KMS-11 (cell line): ENCODE data around the gene SMIM44.

ENCODE experiments used
- H2AFZ ChIP-seq: fragments of 200-600 bp; sonication (generic); 2 replicates; pipeline ENCODE4 v1.6.1; 2016; ENCODE audit warnings: antibody characterized with exemption, mixed run types, low read depth
- H3K27ac ChIP-seq: fragments of 200-600 bp; sonication (generic); 2 replicates; pipeline ENCODE4 v1.6.1; 2016; ENCODE audit warnings: mild to moderate bottlenecking, mixed run types
- H3K27me3 ChIP-seq: fragments of 200-600 bp; sonication (generic); 2 replicates; pipeline ENCODE4 v1.6.1; 2017; ENCODE audit warnings: mild to moderate bottlenecking, low read depth, mixed run types, moderate library complexity; ENCODE audit not compliant: insufficient read depth
- H3K36me3 ChIP-seq: fragments of 200-600 bp; sonication (generic); 2 replicates; pipeline ENCODE4 v1.6.1; 2017; ENCODE audit warnings: mild to moderate bottlenecking, mixed run types; ENCODE audit not compliant: insufficient read depth
- H3K4me1 ChIP-seq: fragments of 200-600 bp; sonication (generic); 2 replicates; pipeline ENCODE4 v1.6.1; 2016; ENCODE audit warnings: mild to moderate bottlenecking, low read depth, mixed run types; ENCODE audit not compliant: poor library complexity, severe bottlenecking
- H3K4me2 ChIP-seq: fragments of 200-600 bp; sonication (generic); 2 replicates; pipeline ENCODE4 v1.7.0; 2016; ENCODE audit warnings: mild to moderate bottlenecking, mixed run types
- H3K4me3 ChIP-seq: fragments of 200-600 bp; sonication (generic); IDR thresholded peaks from 2 replicates; pipeline ENCODE4 v1.6.1; 2017; ENCODE audit warnings: low read depth, low read length, mixed read lengths; ENCODE audit not compliant: insufficient read depth
- H3K79me2 ChIP-seq: fragments of 200-600 bp; sonication (generic); 2 replicates; pipeline ENCODE4 v1.6.1; 2016; ENCODE audit warnings: low read depth, mixed run types; ENCODE audit not compliant: insufficient read depth
- H3K9ac ChIP-seq: fragments of 200-600 bp; sonication (generic); 2 replicates; pipeline ENCODE4 v1.6.1; 2016; ENCODE audit warnings: mild to moderate bottlenecking, mixed run types
- H4K20me1 ChIP-seq: fragments of 200-600 bp; sonication (generic); 2 replicates; pipeline ENCODE4 v1.6.1; 2016; ENCODE audit warnings: mild to moderate bottlenecking, mixed run types; ENCODE audit not compliant: insufficient read depth
- TF ChIP-seq, protein P1 (sequence below): fragments of 200-600 bp; sonication (generic); conservative IDR thresholded peaks from 2 replicates; pipeline ENCODE4 v1.6.1; 2017; ENCODE audit warnings: low read depth, mild to moderate bottlenecking, antibody characterized with exemption, low read length, moderate library complexity, mixed read lengths

Gene SMIM44

DNA sequence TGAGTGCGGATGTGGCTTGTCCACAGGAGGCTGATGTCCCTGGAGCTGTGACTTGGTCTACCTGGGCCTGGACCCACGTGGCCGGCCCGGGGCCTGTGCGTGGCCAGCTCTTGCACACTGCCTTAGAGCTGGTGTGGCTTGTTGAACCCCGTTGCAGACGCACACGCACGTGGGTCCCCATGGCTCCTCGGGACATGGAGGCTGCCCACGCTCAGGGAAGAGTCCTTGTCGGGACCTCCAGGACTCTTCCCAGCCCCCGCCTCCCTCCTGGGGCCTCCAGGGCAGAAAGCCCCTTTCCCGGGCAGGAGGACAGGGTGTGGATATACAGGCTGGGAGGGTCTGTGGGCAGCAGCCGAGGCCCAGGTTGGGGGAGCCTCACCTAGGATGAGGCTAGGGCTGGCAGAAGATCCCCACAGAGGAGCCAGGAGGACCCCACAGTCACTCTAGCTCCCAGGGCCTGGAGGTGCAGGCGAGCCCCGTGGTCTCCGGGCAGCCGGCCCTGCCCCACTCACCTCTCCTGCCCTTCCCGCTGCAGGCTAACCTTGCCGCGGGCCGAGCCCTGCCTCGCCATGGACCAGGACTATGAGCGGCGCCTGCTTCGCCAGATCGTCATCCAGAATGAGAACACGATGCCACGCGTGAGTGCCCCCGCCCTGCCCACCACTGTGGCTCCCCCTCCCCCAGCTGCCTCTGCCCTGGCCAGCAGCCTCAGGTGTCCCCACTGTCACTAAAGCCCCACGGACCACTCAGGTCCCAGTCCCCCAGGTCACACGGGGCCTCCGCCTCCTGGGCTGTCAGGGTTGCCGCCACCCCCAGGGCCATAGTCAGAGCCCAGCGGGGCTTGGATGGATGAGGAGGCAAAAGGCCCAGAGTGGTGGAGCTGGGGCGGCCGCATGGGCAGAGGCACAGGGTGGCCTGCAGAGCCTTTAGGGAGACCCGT is 39.5 kb upstream of the SMIM44 start:
- Histone ChIP-seq H3K4me1 (no peaks in the 10 kb centered on the region), H4K20me1 (no peaks in the 10 kb centered on the region), H3K79me2 (peaks cover 6% of the 10 kb centered on the region; the same call in 1 of the 2 replicates)

DNA sequence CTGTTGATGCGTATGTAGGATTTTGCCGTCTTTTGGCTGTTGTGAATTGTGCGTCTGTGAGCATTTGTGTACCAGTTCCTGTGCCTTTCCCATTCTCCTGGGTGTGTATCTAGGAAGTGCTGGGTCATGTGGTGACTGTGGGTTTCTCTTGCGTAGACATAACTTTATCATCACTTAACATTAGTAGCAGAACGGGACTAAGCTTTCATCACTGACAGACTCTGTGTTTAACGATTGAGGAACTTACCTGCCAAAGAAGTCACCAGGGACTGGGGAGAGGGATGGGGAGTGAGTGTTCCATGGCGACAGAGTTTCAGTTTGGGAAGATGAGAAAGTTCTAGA is 37.8 kb upstream of the SMIM44 start:
- TF ChIP-seq, protein P1, sequence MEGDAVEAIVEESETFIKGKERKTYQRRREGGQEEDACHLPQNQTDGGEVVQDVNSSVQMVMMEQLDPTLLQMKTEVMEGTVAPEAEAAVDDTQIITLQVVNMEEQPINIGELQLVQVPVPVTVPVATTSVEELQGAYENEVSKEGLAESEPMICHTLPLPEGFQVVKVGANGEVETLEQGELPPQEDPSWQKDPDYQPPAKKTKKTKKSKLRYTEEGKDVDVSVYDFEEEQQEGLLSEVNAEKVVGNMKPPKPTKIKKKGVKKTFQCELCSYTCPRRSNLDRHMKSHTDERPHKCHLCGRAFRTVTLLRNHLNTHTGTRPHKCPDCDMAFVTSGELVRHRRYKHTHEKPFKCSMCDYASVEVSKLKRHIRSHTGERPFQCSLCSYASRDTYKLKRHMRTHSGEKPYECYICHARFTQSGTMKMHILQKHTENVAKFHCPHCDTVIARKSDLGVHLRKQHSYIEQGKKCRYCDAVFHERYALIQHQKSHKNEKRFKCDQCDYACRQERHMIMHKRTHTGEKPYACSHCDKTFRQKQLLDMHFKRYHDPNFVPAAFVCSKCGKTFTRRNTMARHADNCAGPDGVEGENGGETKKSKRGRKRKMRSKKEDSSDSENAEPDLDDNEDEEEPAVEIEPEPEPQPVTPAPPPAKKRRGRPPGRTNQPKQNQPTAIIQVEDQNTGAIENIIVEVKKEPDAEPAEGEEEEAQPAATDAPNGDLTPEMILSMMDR = no peak
- H3K27ac ChIP-seq = no peak overlapping the region
- no peak overlapping the region for H3K4me2 ChIP-seq
- H3K4me3 ChIP-seq = no peak overlapping the region
- peaks cover 13% of the 10 kb centered on the region for H3K79me2 ChIP-seq
- H3K36me3 ChIP-seq = no peaks in the 10 kb centered on the region
- peaks cover 14% of the 10 kb centered on the region for H3K4me1 ChIP-seq
- no peak overlapping the region for H3K9ac ChIP-seq
- no peaks in the 10 kb centered on the region for H4K20me1 ChIP-seq
- no peaks in the 10 kb centered on the region for H3K27me3 ChIP-seq
- no peak overlapping the region for H2AFZ ChIP-seq

More for the DNA sequence above, 39.5 kb upstream of the SMIM44 start:
- TF ChIP-seq, protein P1 = no peak
- Histone ChIP-seq H2AFZ (no peak overlapping the region), H3K36me3 (no peaks in the 10 kb centered on the region), H3K4me2 (no peak overlapping the region), H3K27ac (no peak overlapping the region), H3K4me3 (no peak overlapping the region), H3K27me3 (no peaks in the 10 kb centered on the region), H3K9ac (no peak overlapping the region)

DNA sequence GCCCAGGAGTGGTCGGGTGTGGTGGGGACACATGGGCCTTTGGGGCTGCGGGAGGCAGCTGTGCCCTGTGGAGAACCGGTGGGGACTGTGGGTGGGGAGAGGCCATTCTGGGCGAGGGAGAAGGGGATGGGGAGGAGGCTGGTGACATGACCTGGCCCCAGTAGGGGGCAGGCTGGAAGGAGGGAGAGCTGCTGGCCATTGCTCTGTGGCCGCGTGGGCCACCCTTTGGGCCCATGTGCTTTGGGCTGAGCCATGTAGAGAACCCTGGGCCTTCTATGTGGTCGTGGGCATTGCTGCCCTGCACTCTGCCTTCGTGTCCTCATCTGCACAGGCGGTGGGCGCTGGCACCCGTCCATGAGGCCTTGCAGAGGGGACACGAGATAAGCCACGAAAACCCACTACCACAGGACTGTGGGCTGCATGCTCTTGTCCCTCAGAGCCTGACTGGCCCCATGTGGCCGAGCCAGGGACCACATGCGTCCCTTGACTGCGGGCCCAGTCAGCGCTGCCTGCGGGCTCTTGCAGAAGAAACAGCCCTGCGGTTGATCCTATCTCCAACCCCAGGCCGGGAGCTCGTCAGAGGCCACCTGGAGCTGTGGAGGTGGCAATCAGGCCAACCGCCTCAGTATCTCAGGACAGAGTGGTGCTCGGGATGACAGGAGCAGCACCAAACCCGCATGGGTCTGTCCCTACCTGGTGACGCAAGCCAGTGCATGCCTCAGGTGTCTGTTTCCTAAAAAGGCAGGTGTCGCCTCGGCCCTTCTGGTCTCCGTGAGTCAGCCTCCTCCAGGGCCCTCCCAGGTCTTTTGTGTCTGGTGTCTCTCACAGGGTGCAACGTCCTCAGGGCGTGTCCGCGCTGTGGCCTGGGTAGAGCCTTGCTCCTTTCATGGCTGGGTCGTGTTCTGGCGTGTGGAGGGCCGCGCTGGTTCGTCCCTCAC is 37.2 kb upstream of the SMIM44 start:
- Histone ChIP-seq H3K36me3 (no peaks in the 10 kb centered on the region), H3K9ac (no peak overlapping the region), H3K27me3 (no peaks in the 10 kb centered on the region), H4K20me1 (no peaks in the 10 kb centered on the region), H3K4me2 (no peak overlapping the region), H2AFZ (no peak overlapping the region), H3K79me2 (peaks cover 16% of the 10 kb centered on the region), H3K4me3 (no peak overlapping the region), H3K27ac (no peak overlapping the region), H3K4me1 (peaks cover 14% of the 10 kb centered on the region)
- TF ChIP-seq, protein P1 = no peak

DNA sequence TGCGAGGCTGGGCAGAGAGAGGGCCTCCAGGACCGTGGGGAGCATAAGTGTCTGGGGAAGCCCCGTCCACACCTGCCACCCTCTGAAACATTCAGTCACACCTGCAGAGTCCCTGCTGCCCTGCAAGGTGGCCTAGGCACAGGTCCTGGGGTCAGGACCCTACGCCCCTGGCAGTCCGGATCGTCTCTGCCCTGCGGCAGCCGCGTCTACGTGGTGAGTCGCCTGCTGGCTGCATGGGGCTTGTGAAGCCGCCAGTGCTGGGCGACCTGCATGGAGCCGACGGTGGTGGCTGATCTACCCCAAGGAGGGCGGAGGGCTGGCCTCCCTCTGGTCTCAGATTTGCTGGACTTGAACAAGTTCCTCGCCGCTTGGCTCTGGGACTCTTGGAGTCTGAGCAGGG is 35.9 kb upstream of the SMIM44 start:
- Histone ChIP-seq H3K27me3 (no peaks in the 10 kb centered on the region), H3K4me1 (peaks cover 14% of the 10 kb centered on the region), H3K79me2 (peaks cover 18% of the 10 kb centered on the region), H3K36me3 (no peaks in the 10 kb centered on the region), H3K4me2 (no peak overlapping the region), H3K4me3 (no peak overlapping the region), H3K27ac (no peak overlapping the region), H3K9ac (no peak overlapping the region), H4K20me1 (no peaks in the 10 kb centered on the region), H2AFZ (no peak overlapping the region)
- TF ChIP-seq, protein P1 = no peak
